ENCODE results near the gene MYO5A. TPM values are rescaled to one million over a fixed set of nuclear protein-coding genes. Genes with fewer than 3 reads are reported as not detected.
"Not testable (repeated sequence)": the region's sequence is repeated elsewhere in the genome, so short reads cannot be mapped to it uniquely, and the experiment has no call there.

Gene MYO5A
- total RNA-seq, 3 donors from 2014 or later = 4.1 to 26.7 (median 12.6) TPM

DNA sequence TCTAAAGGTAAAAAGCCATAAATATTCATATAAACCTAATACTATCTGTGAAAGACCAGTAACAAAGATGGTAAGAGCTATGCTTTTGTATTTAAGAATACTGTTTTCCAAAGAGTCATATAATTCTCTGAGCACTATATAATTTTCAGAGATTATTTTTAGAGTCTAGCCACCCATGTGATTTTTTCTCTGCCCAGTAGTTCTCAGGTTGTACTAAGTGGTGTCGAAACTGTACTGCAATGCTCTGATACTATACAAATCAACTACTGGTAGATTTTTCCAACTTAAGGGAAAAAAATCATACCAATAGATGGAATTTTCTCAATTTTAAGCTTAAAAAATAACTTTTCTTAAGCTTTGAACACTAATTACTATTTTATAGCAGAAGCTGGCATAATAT is 104.8 kb downstream of the MYO5A start:
- H3K4me1 ChIP-seq (ENCODE audit: low read depth) = no peaks in the 10 kb centered on the region
- DNase-seq (no peak), ATAC-seq (no peak)
- no peaks in the 10 kb centered on the region for H3K9me3 ChIP-seq
- no peak overlapping the region for H3K4me3 ChIP-seq
- no peaks in the 10 kb centered on the region for H3K36me3 ChIP-seq (ENCODE audit: low read depth)
- no peak for TF ChIP-seq CTCF (IDR thresholded peaks at IDR 0.05)
- intact Hi-C loops (cut with DNase I, micrococcal nuclease) = no loop called here

- Histone ChIP-seq H3K4me3 (no peak overlapping the region), H3K36me3 (ENCODE audit: low read depth) (no peaks in the 10 kb centered on the region), H3K9me3 (no peaks in the 10 kb centered on the region), H3K4me1 (ENCODE audit: low read depth) (no peaks in the 10 kb centered on the region)
- intact Hi-C loops (cut with DNase I, micrococcal nuclease) = no loop called here
- no peak for TF ChIP-seq CTCF (IDR thresholded peaks at IDR 0.05)
- DNase-seq = no peak
- no peak for ATAC-seq
Observed at GRCh38 chr15:52422001-52422400, 106.7 kb downstream of the MYO5A start.

- no peak for ATAC-seq
- H3K4me3 ChIP-seq = no peak overlapping the region
- no peaks in the 10 kb centered on the region for H3K4me1 ChIP-seq (ENCODE audit: low read depth)
- TF ChIP-seq CTCF (IDR thresholded peaks at IDR 0.05) = no peak
- intact Hi-C loops (cut with DNase I, micrococcal nuclease) = no loop called here
- no peaks in the 10 kb centered on the region for H3K36me3 ChIP-seq (ENCODE audit: low read depth)
- DNase-seq = no peak
- H3K9me3 ChIP-seq = no peaks in the 10 kb centered on the region
Observed at GRCh38 chr15:52421029-52421428, 107.7 kb downstream of the MYO5A start.

- Histone ChIP-seq H3K4me3 (no peak overlapping the region), H3K36me3 (ENCODE audit: low read depth) (no peaks in the 10 kb centered on the region), H3K4me1 (ENCODE audit: low read depth) (no peaks in the 10 kb centered on the region), H3K9me3 (no peaks in the 10 kb centered on the region)
- intact Hi-C loops (cut with DNase I, micrococcal nuclease) = no loop called here
- TF ChIP-seq CTCF (IDR thresholded peaks at IDR 0.05) = no peak
- DNase-seq (no peak), ATAC-seq (no peak)
Observed at GRCh38 chr15:52419494-52419893, 109.2 kb downstream of the MYO5A start.

GRCh38 chr15:52417957-52418356 is 110.7 kb downstream of the MYO5A start:
- DNase-seq = no peak
- intact Hi-C loops (cut with DNase I, micrococcal nuclease) = no loop called here
- no peaks in the 10 kb centered on the region for H3K4me1 ChIP-seq (ENCODE audit: low read depth)
- H3K36me3 ChIP-seq (ENCODE audit: low read depth) = no peaks in the 10 kb centered on the region
- H3K9me3 ChIP-seq = no peaks in the 10 kb centered on the region
- H3K4me3 ChIP-seq = no peak overlapping the region
- no peak for TF ChIP-seq CTCF (IDR thresholded peaks at IDR 0.05)
- no peak for ATAC-seq

DNA sequence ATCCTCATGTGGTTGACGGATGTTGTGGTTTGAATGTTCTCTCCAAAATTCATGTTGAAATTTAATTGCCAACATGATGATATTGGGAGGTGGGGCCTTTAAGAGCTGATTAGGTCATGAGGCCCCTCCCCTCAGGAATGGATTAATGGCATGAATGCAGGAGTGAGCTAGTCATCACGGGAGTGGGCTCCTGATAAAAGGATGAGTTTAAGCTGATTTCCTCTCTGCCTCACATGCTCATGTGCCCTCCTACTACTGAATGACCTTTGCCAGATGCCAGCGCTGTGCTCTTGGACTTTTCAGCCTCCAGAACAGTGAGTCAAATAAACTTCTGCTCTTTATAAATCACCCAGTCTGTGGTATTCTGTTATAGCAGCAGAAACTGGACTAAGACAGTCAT is 111.2 kb downstream of the MYO5A start:
- TF ChIP-seq CTCF (IDR thresholded peaks at IDR 0.05) = no peak
- no peak overlapping the region for H3K4me3 ChIP-seq
- no peaks in the 10 kb centered on the region for H3K36me3 ChIP-seq (ENCODE audit: low read depth)
- no peak for DNase-seq
- intact Hi-C loops (cut with DNase I, micrococcal nuclease) = no loop called here
- no peaks in the 10 kb centered on the region for H3K4me1 ChIP-seq (ENCODE audit: low read depth)
- no peak for ATAC-seq
- no peaks in the 10 kb centered on the region for H3K9me3 ChIP-seq

- H3K4me1 ChIP-seq (ENCODE audit: low read depth); ATAC-seq; H3K4me3 ChIP-seq; intact Hi-C loops (cut with DNase I, micrococcal nuclease); H3K9me3 ChIP-seq; H3K36me3 ChIP-seq (ENCODE audit: low read depth); DNase-seq: not testable (repeated sequence)
Observed at GRCh38 chr15:52416566-52416965, 112.1 kb downstream of the MYO5A start.

Data from mucosa of descending colon (tissue), 3 donors.